Epidermal melanocyte (primary cell): Measurements from ENCODE around the gene PPP1R7.

Experiments used
- DNase-seq: peaks from one replicate; pipeline ENCODE4 v3.0.0; 2011; ENCODE audit warnings: low spot score; ENCODE audit not compliant: insufficient read length

PPP1R7 gene

DNA sequence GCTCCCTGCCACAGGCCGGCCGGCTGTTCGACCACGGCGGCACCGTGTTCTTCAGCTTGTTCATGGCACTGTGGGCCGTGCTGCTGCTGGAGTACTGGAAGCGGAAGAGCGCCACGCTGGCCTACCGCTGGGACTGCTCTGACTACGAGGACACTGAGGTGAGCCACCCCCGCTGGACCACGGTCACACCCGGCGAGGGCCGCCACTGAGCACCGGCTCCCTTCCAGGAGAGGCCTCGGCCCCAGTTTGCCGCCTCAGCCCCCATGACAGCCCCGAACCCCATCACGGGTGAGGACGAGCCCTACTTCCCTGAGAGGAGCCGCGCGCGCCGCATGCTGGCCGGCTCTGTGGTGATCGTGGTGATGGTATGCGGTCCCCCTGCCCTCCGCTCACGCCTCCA lies 59.0 kb downstream of the PPP1R7 start:
- no peak for DNase-seq

DNA sequence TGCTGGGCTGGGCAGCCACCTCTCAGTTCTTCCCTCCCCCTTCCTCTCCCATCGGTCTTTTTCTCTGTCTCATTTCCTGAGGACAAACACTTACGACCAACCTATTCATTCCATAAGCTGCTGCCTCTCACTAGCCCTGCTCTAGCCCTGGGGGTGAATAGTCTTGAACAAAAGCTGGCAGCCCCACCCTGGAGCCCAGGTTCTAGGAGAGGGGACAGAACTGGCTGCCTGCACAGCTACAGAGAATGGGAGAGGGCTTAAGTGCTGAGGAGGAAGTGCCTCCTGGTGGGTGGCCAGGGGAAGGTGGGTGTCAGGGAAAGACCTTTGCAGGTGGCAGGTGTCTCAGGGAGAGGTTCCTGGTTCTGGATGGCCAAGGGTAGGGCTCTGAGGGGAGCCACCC lies 61.0 kb downstream of the PPP1R7 start:
- DNase-seq = no peak

DNA sequence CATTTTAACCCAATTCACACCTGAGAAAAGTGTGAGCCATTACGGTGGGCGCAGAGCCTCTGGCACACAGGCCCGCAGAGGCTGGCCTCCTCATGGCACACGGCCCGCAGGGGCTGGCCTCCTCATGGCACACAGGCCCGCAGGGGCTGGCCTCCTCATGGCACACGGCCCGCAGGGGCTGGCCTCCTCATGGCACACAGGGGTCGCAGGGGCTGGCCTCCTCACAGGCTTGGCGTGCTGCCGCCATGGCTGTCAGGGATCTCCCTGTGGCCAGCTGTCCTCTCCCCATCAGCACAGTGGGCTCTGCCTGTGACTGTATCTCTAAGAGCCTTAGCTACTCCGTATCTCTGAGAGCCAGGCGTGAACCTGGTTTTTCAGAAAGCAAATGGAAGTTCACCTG lies 62.8 kb downstream of the PPP1R7 start:
- DNase-seq = no peak

DNA sequence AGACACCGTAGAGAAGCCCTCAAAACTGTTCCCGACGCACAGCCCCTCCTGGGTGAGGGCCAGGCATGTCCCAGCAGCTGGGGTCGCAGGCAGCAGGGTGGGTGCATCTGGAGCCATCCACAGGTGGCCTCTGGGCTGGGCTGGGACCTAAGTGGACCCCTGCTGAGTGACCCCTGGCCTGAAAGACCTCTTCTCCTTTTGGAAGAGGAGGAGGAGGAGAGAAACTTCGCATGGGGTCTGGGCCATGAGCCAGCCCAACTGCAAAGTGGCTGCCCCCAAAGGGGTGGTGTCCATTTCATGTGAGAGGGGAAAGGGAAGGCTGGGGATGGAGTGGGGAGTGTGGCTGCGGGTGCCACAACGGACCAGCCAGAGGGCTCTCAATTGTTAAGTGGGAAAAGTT lies 63.3 kb downstream of the PPP1R7 start:
- DNase-seq = no peak

DNA sequence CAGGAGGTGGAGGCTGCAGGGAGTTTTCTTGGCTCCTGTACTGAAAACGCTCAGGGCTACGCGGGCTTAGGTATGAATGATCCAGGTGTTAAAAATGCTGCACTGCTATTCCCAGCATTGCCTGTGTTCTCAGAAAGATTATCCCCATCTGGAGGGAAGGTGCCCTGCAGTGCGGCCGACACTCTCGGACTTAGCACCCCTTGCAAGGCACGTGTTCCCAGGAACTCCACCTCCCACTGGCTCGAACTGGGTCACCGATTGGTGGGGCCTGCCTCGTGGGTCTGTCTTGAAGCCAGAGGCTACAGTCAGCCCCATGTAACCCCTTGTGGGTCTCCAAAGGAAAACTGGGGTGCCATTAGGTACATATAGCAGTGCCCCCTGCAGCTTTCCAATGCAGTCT lies 63.9 kb downstream of the PPP1R7 start:
- DNase-seq = no peak

DNA sequence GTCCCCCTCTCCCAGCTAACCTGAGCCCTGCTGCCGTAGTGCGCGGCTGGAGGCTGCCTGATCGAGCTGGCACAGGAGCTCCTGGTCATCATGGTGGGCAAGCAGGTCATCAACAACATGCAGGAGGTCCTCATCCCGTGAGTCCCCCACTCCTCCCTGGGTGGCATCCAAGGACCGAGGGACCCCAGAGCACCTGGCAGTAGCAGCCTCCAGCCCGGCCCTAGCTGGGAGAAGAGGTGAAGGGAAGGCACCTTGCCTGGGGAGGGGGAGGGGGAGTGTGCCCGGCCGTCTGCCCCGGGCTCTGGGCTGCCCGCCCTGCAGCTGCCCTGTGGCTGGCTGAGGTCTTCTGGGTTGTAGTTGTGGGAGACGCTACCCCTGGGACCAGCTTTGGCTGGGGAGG lies 64.5 kb downstream of the PPP1R7 start:
- no peak for DNase-seq

DNA sequence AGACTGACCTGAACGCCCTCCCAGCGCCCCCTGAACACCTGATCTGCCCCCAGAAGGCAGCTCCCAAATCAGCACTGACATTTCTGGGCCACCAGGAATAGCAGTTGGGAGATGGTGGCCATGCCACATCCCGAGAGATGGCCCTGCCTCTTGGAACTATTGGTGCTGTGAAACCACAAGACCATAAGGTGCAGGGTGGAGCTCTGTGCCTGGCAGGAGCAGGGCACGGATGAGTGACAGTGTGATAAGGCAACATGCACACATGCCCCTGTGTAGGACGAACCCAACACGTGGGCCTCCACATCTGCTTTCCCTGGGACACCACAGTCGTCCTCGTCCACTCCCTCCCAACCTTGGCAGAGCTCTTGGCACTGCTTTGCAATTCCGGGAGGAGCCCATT lies 65.2 kb downstream of the PPP1R7 start:
- no peak for DNase-seq

DNA sequence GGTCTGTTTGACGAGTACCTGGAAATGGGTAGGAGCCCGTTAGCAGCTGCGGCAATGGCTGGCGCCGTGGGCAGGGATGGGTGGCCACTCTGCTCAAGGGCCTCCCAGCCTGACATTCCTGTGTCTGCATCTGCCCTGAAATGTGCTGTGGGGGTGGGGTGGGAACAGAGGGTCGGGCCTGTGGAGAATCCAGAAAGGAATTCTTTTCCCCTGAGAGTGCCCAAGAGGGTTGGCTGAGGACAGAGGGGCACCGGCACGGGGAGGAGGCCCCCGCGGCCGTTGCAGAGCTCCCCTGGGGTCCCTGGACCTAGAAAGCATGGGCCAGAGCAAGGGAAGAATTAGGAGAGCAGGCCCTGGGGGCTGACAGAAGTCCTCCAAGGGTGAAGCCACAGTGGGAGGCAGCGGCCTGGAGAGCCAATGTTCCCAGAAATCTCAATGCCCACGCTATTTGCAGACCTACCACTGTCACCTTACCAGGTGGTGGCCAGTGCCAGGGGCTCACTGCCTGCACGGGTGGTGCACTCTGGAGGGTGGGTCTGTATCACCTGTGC lies 66.0 kb downstream of the PPP1R7 start:
- no peak for DNase-seq

DNA sequence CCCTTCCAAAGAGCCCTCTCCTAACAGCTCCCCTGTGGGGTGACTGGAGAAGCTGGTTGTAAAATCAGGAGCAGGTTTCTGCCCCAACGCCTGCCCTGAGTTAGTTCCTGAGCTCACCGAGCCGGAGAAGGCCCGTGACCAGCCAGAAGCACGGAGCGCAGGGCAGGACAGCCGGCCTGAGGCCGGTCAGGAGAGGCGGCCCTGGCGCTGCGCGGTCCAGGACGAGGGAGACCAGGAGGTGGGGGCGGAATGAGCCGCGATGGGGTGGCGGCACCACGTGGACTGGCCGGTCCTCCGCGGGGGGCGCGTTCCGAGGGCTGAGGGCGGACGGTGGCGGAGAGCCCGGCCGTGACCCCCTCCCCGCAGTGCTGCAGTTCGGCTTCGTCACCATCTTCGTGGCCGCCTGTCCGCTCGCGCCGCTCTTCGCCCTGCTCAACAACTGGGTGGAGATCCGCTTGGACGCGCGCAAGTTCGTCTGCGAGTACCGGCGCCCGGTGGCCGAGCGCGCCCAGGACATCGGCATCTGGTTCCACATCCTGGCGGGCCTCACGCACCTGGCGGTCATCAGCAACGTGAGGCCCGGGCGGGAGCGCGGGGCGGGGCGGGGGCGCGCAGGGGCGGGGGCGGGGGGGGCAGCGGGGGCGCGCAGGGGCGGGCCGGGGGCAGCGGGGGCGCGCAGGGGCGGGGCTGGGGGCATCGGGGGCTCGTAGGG lies 67.2 kb downstream of the PPP1R7 start:
- peak; percentile 79 for DNase-seq

DNA sequence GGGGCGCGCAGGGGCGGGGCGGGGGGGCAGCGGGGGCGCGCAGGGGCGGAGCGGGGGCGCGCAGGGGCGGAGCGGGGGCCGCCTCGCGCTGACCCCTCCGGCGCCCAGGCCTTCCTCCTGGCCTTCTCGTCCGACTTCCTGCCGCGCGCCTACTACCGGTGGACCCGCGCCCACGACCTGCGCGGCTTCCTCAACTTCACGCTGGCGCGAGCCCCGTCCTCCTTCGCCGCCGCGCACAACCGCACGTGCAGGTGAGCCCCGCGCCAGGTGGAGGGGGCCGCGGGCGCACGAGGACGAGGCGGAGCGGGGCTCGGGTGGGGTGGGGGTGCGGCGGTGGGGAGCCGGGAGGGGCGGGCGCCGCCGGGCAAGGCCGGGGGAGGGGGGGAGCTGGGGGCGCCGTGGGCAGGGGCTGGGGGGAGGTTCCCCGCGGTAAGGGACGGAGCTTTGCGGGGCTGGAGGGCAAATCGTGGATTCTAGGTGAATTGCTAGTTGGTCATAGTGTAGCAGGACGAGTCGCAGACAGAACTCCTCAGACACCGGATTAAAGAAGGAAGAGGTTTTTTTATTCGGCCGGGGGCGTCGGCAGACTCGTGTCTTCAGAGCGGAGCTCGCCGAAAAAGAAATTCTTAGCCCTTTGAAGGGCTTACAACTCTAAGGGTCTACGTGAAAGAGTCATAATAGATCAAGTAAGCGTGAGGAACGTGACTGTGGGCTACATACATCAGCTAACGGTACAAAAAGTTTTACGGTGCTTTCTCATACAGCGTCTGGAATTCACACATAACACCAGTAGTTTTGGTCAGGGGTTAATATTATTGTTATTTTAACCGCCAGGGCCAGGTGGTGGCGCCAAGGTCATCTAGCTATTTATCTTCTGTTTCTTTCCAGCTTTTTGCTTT lies 68.1 kb downstream of the PPP1R7 start:
- no peak for DNase-seq

DNA sequence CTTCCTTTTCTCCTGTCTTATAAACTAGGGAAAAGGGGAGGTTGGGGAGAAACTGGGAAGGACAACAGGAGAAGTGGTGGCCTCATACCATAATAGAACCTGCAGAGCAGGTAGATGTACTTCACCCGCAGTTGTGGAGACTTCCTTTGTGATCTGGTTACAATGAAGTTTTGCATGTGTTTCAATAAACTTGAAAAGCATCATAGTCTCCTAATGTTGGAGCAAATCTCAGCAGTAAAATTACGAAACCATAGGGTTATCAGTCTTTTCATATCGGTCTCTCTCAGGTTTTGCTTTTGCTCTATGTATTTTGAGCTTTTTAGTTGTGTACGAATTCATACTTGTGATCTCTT lies 68.7 kb downstream of the PPP1R7 start:
- no peak for DNase-seq

DNA sequence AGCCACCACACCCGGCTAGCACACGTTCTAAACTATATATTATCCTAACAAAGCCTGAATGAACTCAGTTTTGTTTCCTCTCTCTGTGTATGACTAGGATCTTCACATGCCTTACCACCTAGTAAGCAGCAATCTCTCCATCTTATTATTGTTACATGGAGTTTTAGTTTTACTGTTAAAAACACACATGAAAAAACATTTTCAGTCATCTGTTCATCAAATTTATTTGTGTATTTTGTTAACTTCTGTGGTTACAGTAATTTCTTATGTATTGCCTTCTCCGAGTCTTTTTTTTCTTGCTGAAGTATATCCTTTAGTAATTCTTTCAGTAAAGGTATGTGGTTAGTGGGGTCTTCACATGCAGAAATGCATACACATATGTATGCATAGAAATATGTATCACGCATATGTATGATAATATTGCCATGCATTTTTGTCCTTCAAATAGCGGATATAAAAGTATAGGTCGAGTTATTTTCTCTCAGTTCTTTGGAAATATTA lies 69.6 kb downstream of the PPP1R7 start:
- no peak for DNase-seq

DNA sequence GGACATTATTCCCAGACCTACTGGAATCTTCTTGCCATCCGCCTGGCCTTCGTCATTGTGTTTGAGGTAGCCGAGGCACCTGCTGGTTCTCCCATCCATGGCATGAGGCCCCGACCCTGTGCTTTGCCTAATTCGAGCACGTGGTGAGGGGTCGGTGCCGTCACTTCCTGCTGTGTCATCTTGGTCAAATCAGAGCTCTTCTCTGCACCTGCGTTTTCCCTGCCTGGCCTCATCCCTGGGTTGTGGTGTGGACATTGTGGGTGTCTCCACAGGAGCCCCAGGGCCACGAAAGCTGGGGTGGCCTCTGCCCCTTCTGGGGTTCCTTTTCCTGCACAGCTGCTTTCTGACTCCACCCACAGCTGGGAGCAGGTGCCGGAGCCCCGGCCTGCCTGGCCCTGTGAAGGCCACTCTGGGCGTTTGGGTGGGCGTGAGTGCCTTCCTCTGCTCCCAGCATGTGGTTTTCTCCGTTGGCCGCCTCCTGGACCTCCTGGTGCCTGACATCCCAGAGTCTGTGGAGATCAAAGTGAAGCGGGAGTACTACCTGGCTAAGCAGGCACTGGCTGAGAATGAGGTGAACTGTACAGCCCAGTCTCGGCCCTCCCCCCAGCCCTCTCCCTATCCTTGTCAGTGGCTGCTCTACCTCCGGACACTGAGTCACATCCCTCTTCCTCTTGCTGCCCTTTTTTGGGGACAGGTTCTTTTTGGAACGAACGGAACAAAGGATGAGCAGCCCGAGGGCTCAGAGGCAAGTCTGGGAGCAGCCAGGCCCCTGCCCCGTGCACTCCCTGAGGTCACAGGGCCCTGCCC lies 73.1 kb downstream of the PPP1R7 start:
- DNase-seq = no peak

DNA sequence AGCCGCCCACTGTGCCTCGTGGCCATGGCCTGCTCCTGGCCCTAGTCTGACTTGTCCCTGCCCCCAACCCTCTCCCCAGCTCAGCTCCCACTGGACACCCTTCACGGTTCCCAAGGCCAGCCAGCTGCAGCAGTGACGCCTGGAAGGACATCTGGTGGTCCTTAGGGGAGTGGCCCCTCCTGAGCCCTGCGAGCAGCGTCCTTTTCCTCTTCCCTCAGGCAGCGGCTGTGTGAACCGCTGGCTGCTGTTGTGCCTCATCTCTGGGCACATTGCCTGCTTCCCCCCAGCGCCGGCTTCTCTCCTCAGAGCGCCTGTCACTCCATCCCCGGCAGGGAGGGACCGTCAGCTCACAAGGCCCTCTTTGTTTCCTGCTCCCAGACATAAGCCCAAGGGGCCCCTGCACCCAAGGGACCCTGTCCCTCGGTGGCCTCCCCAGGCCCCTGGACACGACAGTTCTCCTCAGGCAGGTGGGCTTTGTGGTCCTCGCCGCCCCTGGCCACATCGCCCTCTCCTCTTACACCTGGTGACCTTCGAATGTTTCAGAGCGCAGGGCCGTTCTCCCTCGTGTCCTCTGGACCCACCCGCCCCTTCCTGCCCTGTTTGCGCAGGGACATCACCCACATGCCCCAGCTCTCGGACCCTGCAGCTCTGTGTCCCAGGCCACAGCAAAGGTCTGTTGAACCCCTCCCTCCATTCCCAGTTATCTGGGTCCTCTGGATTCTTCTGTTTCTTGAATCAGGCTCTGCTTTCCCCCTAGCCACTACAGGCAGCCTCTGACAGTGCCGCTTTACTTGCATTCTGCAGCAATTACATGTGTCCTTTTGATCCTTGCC lies 74.0 kb downstream of the PPP1R7 start:
- DNase-seq = no peak

DNA sequence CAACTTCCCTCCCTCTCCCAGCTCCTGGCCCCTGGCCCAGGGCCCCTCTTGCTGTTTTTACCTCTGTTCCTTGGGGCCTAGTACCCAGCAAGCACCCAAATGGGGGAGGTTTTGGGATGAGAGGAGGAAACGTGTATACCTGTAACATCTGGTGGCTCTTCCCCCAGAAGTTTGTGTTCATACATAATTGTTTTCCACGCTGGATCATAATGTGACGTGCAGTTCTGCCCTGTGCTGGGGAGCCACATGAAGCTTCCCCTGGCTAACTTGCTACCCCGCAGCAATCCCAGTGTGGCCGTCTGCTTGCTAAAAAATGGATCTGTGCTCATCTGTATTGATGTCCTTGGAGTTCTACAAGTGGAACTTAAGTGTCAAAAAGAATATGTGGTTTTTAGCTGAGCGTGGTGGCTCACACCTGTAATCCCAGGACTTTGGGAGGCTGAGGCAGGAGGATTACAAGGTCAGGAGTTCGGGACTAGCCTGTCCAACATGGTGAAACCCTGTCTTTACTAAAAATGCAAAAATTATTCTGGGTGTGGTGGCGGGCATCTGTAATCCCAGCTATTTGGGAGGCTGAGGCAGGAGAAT lies 74.7 kb downstream of the PPP1R7 start:
- DNase-seq = no peak

DNA sequence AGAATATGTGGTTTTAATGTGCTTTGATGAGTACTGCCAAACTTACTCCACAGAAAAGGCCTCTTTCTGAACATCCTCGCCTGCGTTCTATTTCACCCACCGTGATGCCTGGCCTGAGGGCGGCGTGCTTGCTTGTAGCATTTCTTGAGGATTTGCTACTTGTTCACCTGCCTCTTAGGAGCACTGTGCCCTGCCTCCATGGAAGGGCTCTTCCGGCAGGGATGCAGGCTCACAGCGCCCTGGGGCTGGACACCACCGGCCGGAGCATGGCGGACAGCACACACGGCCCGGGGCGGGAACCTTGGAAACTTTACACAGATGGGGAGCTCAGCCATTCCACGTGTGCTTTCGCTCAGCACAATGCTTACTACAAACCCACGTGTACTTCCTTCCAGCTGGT lies 75.3 kb downstream of the PPP1R7 start:
- no peak for DNase-seq

DNA sequence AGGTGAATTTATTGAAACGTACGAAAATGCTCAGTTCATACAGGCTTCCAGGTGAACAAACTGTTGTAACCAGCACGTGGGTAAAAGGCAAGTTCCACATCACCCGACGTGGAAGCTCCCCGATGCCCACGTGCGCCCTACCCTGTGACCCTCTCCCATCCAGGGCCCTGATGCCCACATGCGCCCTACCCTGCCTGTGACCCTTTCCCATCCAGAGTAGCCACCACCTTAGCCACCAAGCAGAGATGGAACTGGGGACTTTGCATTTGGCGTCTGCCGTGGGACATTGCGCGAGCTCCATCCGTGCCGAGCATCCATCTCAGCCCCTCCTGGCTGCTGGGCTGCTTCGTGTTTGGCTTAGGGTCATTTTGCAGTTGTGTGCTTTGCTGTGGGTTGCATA lies 75.7 kb downstream of the PPP1R7 start:
- no peak for DNase-seq

DNA sequence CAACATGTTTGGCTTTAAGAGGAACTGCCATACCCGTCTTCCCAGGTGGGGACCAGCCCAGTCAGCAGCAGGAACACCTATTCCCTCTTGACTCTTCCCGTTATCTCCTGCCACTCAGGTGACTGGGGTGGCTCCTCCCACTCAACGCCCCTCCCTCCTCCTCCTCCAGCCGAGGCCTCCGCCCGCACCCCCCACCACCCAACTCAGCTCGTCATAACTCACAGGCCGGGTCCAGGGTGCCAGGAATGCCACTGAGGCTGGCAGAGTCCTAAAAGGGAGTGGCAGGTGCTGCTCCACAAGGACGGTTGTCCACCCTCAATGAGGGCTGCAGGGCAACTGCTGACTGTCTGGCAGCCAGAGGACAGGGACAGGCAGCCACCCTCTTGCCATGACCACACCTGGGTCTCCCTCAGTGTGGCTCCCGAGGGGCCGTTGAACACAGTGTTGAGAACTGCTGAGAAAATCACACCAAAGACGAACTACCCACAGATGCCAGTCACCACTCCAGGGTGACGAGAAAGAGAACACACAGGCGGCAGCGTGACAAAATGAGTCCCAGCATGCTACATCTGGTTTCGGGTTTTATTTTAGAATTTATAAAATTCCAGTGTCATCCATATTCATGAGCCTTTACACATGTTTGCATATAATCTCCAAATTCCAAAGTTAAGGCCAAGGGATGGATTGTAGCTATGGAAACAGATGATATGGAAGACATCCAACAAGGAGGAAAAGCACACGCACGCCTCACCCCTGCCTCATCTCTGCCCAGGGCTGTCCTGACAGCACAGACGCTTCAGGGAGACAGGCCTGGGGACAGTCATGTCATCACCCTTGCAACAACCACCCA lies 76.7 kb downstream of the PPP1R7 start:
- DNase-seq = no peak

DNA sequence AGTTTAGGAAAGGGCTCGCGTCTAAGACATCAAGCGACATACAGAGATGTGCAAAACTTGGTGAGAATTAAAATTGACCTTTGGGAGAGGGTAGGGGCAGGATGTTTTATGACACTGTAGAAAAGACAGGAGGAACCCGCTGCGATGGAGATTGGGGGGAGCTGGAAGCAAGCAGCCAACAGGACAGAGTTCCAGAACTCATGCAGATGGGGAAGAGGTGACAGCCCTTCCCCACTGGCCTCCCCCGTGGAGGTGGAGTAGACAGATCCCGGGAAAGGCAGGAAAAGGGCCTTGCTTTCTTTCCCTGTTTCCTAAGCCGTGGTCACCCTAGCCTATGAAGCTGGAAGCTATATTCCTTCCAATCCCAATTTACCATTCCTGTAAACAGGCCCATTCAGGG lies 77.3 kb downstream of the PPP1R7 start:
- no peak for DNase-seq
